Omental fat pad (tissue), 4 donors: ENCODE measurements around the gene INPP5A. TPM values are rescaled to one million over a fixed set of nuclear protein-coding genes. Genes with fewer than 3 reads are reported as not detected.

Experiments
- ATAC-seq: fragments of 150-250 bp; one replicate; pipeline ENCODE4 v1.9.1; 2016; ENCODE audit warnings: mild to moderate bottlenecking, moderate library complexity; ENCODE audit not compliant: low FRiP score
- DNase-seq: peaks from one replicate; pipeline ENCODE4 v3.0.0-alpha.2; 2019; ENCODE audit warnings: low spot score
- total RNA-seq, 4 donors: library from RNA; depleted of rRNA; stranded (reverse); fragments of >200 nt; gene quantifications; one replicate each; pipeline ENCODE4 v1.1.0, GENCODE V29; 2016
- TF ChIP-seq, protein P1 (sequence below), 3 donors: fragments of 450-650 bp; IDR thresholded peaks; one replicate each; pipeline ENCODE4 v1.5.1; 2016 to 2017; ENCODE audit warnings: antibody characterized with exemption in 3 of 3, mild to moderate bottlenecking in 3 of 3, moderate library complexity in 2 of 3

INPP5A gene
- total RNA-seq, 4 donors from 2014 or later = 34.1 to 49.3 (median 43.3) TPM

DNA sequence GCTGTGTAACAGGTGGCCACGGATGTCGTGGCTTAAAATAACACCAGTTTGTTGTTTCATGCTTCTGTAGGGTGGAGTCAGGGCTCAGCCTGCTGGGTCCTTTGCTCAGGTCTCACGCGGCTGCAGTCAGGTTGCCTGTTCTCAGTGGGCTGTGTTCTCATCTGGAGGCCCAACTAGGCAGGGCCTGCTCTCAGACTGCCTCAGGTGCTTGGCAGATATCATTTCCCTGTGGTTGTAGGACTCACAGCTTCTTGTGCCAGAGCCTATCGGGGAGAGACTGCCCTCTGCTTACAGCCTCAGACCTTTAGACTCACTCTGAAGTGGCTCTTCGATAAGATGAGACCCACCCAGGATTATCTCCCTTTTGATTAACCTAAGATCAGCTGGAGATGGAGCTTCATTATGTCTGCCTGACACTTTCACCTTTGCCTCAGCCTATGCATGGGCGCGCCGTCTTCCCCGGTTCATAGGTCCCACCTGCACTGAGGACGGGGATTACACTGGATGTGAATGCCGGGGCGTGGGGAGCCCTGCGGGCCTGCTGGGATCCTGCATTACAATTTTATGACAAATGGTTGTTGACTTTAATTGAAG lies 55.3 kb downstream of the INPP5A start:
- TF ChIP-seq, protein P1, sequence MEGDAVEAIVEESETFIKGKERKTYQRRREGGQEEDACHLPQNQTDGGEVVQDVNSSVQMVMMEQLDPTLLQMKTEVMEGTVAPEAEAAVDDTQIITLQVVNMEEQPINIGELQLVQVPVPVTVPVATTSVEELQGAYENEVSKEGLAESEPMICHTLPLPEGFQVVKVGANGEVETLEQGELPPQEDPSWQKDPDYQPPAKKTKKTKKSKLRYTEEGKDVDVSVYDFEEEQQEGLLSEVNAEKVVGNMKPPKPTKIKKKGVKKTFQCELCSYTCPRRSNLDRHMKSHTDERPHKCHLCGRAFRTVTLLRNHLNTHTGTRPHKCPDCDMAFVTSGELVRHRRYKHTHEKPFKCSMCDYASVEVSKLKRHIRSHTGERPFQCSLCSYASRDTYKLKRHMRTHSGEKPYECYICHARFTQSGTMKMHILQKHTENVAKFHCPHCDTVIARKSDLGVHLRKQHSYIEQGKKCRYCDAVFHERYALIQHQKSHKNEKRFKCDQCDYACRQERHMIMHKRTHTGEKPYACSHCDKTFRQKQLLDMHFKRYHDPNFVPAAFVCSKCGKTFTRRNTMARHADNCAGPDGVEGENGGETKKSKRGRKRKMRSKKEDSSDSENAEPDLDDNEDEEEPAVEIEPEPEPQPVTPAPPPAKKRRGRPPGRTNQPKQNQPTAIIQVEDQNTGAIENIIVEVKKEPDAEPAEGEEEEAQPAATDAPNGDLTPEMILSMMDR (IDR thresholded peaks at IDR 0.05) = no peak
- no peak for ATAC-seq

DNA sequence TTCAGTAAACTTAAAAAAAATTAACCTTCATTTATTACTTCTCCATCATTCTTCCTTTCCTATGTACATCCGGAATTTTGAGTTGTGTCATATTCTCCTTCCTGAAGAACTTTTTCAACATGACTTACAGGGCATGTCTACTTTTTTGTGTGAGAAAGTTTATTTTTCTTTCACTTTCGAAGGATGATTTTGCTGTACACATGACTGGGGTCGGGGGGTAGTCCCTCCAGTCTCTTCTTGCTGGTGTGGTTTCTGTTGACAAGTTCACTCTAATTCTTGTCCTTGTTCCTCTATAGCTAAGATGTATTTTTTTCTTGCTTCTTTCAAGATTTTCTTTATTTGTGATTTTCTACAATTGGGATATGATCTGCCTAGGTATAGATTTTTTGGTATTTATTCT lies 55.8 kb downstream of the INPP5A start:
- TF ChIP-seq, protein P1 (IDR thresholded peaks at IDR 0.05) = no peak
- DNase-seq = no peak
- ATAC-seq = no peak

More for the DNA sequence above, 55.3 kb downstream of the INPP5A start:
- no peak for DNase-seq

DNA sequence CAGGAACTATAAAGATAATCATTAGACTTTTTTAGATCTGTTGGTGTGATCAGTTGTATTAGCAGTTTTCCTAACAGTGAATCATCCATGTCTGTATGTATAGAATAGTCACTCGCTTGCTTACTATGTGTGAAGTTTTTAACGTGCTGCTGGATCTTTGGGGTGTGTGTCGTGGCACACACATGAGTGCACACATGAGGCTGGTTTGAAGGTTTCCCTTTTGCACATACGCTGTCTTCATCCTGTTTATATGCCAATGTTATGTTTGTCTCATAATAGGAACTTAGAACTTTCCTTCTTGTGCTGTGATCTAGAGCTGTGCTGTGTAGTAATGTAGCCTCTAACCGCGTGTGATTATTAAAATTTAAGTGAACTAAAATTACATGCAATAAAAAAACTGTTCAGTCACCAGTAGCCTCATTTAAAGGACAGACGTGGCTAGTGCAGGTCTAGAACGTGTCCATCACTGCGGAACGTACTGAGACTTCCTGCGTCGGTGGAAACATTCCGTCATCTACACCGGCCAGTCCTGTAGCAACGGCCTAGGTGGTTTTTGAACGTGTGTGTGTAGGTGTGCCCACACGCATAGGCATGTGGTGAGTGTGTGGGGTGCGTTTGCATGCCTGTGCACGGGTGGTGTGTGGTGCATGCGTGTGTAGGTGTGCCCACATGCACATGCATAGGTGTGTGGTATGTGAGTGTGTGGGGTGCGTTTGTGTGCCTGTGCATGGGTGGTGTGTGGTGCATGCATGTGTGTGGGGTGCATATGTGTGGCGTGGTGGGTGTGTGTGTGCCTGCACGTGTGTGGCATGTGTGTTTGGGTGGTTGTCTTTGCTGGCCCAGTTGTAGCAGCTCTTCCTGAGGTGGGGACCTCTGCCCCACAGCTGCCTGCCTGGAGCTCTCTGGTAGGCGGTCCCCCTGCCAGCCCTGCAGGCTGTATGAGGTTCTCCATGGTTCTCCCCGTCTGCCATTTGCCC lies 56.6 kb downstream of the INPP5A start:
- ATAC-seq (no peak), DNase-seq (no peak)
- TF ChIP-seq, protein P1 (IDR thresholded peaks at IDR 0.05) = no peak

DNA sequence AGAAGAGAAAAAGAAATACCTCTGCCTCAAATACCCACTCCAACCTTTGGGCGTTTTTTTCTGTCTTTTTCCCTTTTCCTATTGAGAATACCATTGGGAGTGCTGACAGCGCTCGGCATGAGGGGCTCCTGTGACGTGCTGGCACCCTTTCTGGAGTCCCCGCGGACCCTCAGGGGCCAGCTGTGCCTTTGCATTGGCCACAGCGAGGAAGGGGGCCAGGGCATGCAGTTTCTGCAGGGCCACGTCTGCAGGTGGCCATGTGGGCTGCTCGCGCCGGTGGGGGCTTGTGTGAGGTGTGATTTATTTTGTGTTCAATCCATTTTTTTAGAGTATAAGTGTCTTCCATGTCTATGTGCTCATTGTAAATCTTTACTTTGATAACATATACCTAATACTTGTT lies 57.4 kb downstream of the INPP5A start:
- TF ChIP-seq, protein P1 (IDR thresholded peaks at IDR 0.05) = no peak
- ATAC-seq = no peak
- DNase-seq = no peak

DNA sequence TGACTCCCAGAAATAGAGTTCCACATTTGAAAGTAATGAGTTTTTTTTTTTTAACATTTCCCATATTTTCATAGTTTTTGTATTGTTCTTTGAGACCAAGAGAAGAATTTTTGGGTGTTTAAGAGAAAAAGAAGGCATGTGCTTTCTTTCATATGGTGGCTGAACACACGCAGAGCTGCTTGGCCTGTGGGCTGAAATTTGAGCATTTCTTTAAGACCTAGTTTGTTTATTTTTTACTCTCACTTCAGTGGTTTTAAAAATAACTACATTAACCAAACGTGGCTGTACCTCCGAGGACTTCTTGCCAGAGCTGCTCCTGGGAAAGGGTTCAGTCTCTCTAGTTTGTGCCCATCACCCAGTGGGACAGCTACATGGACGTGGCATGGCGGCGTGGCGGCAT lies 58.3 kb downstream of the INPP5A start:
- TF ChIP-seq, protein P1 (IDR thresholded peaks at IDR 0.05) = no peak
- ATAC-seq (no peak), DNase-seq (no peak)

DNA sequence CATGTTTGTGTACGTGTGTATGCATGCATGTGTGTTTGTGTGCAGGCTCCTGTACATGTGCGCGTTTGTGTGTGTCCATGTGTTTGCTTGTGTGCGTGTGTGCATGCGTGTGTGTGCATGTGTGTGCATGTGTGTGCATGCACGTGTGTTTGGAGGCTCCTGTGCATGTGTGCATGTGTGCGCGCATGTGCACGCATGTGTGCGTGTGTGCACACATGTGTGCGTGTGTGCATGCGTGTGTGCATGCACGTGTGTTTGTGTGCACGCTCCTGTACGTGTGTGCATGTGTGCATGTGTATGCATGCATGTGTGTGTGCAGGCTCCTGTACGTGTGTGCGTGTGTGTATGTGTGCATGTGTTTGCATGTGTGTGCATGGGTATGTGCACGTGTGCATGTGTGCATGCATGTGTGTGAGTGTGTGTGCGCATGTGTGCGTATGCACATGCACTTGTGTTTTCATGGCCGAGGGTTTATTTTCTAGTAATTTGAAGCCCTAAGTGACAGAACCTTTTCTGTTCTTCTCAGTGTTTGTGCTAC lies 59.2 kb downstream of the INPP5A start:
- TF ChIP-seq, protein P1 (IDR thresholded peaks at IDR 0.05) = no peak
- ATAC-seq (no peak), DNase-seq (no peak)
